GM10248 (cell line): ENCODE measurements around the gene CADM2.

Source experiments
- CTCF ChIA-PET: fragments of 300-600 bp; sonication (Branson Sonifier 250); formaldehyde crosslinking; extraction: SDS; loops from one replicate; lab custom pipeline; 2021; ENCODE audit warnings: antibody characterized with exemption; lab: Yijun Ruan, JAX
- POLR2A ChIA-PET: fragments of 350-650 bp; sonication (Branson Sonifier 250); formaldehyde crosslinking; extraction: SDS; loops from one replicate; lab custom pipeline; 2020; ENCODE audit warnings: antibody characterized with exemption; lab: Yijun Ruan, JAX
- DNase-seq: peaks from one replicate; pipeline ENCODE4 v3.0.0; 2012; ENCODE audit errors: extremely low spot score
- CTCF ChIP-seq: IDR thresholded peaks from 2 replicates; pipeline ENCODE4 v1.5.1; 2012; ENCODE audit warnings: mild to moderate bottlenecking, low read depth; ENCODE audit errors: extremely low read depth, missing control alignments, control extremely low read depth

CADM2 gene

GRCh38 chr3:85376131-85376530, 417.3 kb downstream of the CADM2 start:
- CTCF ChIA-PET = interaction anchor here (1.1 kb wide), 1 partner anchor 14 kb away, joined by 3 read pairs; no protein-coding TSS in a partner anchor
- POLR2A ChIA-PET = no interaction called here
- no peak for TF ChIP-seq CTCF
- no peak for DNase-seq

GRCh38 chr3:85377115-85377514, 418.3 kb downstream of the CADM2 start:
- DNase-seq = no peak
- no peak for TF ChIP-seq CTCF
- POLR2A ChIA-PET = no interaction called here
- CTCF ChIA-PET = interaction anchor here (1.1 kb wide), 1 partner anchor 15 kb away, joined by 3 read pairs; no protein-coding TSS in a partner anchor

GRCh38 chr3:85384372-85384771, 425.6 kb downstream of the CADM2 start:
- no peak for DNase-seq
- POLR2A ChIA-PET = no interaction called here
- CTCF ChIA-PET = interaction anchor here (1.0 kb wide), 1 partner anchor 28 kb away, joined by 3 read pairs; no protein-coding TSS in a partner anchor
- no peak for TF ChIP-seq CTCF

GRCh38 chr3:85387913-85388505, 429.2 kb downstream of the CADM2 start:
- ChIA-PET CTCF (interaction anchor here (1.3 kb wide), 1 partner anchor 9 kb away, joined by 3 read pairs; no protein-coding TSS in a partner anchor), POLR2A (no interaction called here)
- DNase-seq = no peak
- TF ChIP-seq CTCF = no peak

GRCh38 chr3:85394424-85394823, 435.6 kb downstream of the CADM2 start:
- no peak for TF ChIP-seq CTCF
- no peak for DNase-seq
- CTCF ChIA-PET = no interaction called here
- POLR2A ChIA-PET = no interaction called here

GRCh38 chr3:85397434-85397833, 438.6 kb downstream of the CADM2 start:
- CTCF ChIA-PET = no interaction called here
- DNase-seq = no peak
- no peak for TF ChIP-seq CTCF
- POLR2A ChIA-PET = no interaction called here

GRCh38 chr3:85426121-85426520, 467.3 kb downstream of the CADM2 start:
- no peak for DNase-seq
- no peak for TF ChIP-seq CTCF
- CTCF ChIA-PET = interaction anchor here (1.3 to 1.5 kb wide), 2 partner anchors 9 to 19 kb away, joined by 3 read pairs; no protein-coding TSS in a partner anchor
- POLR2A ChIA-PET = no interaction called here
